HepG2 (cell line): ENCODE data around the gene PRKCD. TPM values are rescaled to one million over a fixed set of nuclear protein-coding genes. Genes with fewer than 3 reads are reported as not detected.

Experiments
- HNF4G ChIP-seq, 2 experiments: sonication (generic) in 1 of 2; formaldehyde crosslinking in 1 of 2; IDR thresholded peaks; 2 replicates each; pipeline versions ENCODE4 v1.4.0 to v1.6.1; 2011 to 2020; ENCODE audit warnings: borderline replicate concordance in 2 of 2, low read depth in 2 of 2, mild to moderate bottlenecking in 2 of 2, low read length in 1 of 2, missing genetic modification reagents in 1 of 2, moderate library complexity in 1 of 2
- JUNB ChIP-seq: sonication (generic); formaldehyde crosslinking; IDR thresholded peaks from 2 replicates; pipeline ENCODE4 v1.8.0; 2022; ENCODE audit warnings: missing genetic modification reagents, mild to moderate bottlenecking, borderline replicate concordance
- LBX2 ChIP-seq: sonication (generic); formaldehyde crosslinking; IDR thresholded peaks from 2 replicates; pipeline ENCODE4 v1.5.0; 2020; ENCODE audit warnings: missing genetic modification reagents, mild to moderate bottlenecking, borderline replicate concordance
- MBD4 ChIP-seq: IDR thresholded peaks from 2 replicates; pipeline ENCODE4 v1.6.1; 2012; ENCODE audit warnings: low read length, inconsistent platforms, borderline replicate concordance
- PTBP1 ChIP-seq: fragments of 200-400 bp; formaldehyde crosslinking; IDR thresholded peaks from 2 replicates; pipeline ENCODE4 v1.6.1; 2018; ENCODE audit warnings: low read length, low read depth; ENCODE audit not compliant: poor library complexity, severe bottlenecking
- RELA ChIP-seq: sonication (generic); formaldehyde crosslinking; IDR thresholded peaks from 2 replicates; pipeline ENCODE4 v1.4.0; 2020; ENCODE audit warnings: missing genetic modification reagents
- RFXAP ChIP-seq: sonication (generic); formaldehyde crosslinking; IDR thresholded peaks from 2 replicates; pipeline ENCODE4 v1.4.0; 2020; ENCODE audit warnings: missing genetic modification reagents, borderline replicate concordance
- SALL2 ChIP-seq: sonication (generic); formaldehyde crosslinking; IDR thresholded peaks from 2 replicates; pipeline ENCODE4 v1.8.1; 2023; ENCODE audit warnings: mild to moderate bottlenecking, missing genetic modification reagents, inconsistent platforms
- THAP9 ChIP-seq: sonication (generic); formaldehyde crosslinking; IDR thresholded peaks from 2 replicates; pipeline ENCODE4; 2020; ENCODE audit warnings: missing genetic modification reagents, mild to moderate bottlenecking, borderline replicate concordance
- TP53 ChIP-seq: sonication (generic); formaldehyde crosslinking; conservative IDR thresholded peaks from 2 replicates; pipeline ENCODE4 v1.4.0; 2020; ENCODE audit warnings: missing genetic modification reagents
- ZFP82 ChIP-seq: sonication (generic); formaldehyde crosslinking; IDR thresholded peaks from 2 replicates; pipeline ENCODE4 v1.5.1; 2020; ENCODE audit warnings: mild to moderate bottlenecking, missing genetic modification reagents, borderline replicate concordance
- ZFP91 ChIP-seq: sonication (generic); formaldehyde crosslinking; IDR thresholded peaks from 2 replicates; pipeline ENCODE4 v1.9.0; 2022; ENCODE audit warnings: missing genetic modification reagents, mild to moderate bottlenecking, borderline replicate concordance
- ZNF17 ChIP-seq: sonication (generic); formaldehyde crosslinking; IDR thresholded peaks from 2 replicates; pipeline ENCODE4 v1.5.0; 2020; ENCODE audit warnings: mild to moderate bottlenecking, missing genetic modification reagents
- ZNF18 ChIP-seq: sonication (generic); formaldehyde crosslinking; IDR thresholded peaks from 2 replicates; pipeline ENCODE4 v1.8.0; 2022; ENCODE audit warnings: mild to moderate bottlenecking, missing genetic modification reagents; ENCODE audit not compliant: insufficient replicate concordance
- ZNF44 ChIP-seq: sonication (generic); formaldehyde crosslinking; IDR thresholded peaks from 2 replicates; pipeline ENCODE4 v1.5.1; 2020; ENCODE audit warnings: mild to moderate bottlenecking, missing genetic modification reagents
- ZNF672 ChIP-seq: sonication (generic); formaldehyde crosslinking; IDR thresholded peaks from 2 replicates; pipeline ENCODE4 v1.8.1; 2022; ENCODE audit warnings: missing genetic modification reagents
- ZNF709 ChIP-seq: sonication (generic); formaldehyde crosslinking; IDR thresholded peaks from 2 replicates; pipeline ENCODE4 v1.5.0; 2020; ENCODE audit warnings: mild to moderate bottlenecking, missing genetic modification reagents
- polyA plus RNA-seq, 8 experiments: library from polyadenylated mRNA; depleted of rRNA in 3 of 8; stranded (reverse) in 7 of 8; unstranded in 1 of 8; fragments of >200 nt; fragmentation: Illumina TruSeq in 4 of 8; extraction: Trizol in 4 of 8; gene quantifications; 2 replicates each; pipeline versions ENCODE4 v1.2.1 to v1.2.3, GENCODE V29; 2011 to 2016; ENCODE audit warnings: low read depth in 4 of 8, missing spikeins in 1 of 8, mixed read lengths in 1 of 8; ENCODE audit not compliant: insufficient read depth in 1 of 8
- total RNA-seq, 5 experiments: library from RNA; depleted of rRNA; stranded (reverse); fragments of >200 nt; fragmentation: Illumina TruSeq; extraction: Trizol; gene quantifications; 2 replicates each; pipeline ENCODE4 v1.2.3, GENCODE V29; 2016; ENCODE audit warnings: low read depth in 1 of 5

Gene PRKCD
- total and polyA plus RNA-seq, 2 of the 13 experiments (the other 11 are each of a cell fraction or from before 2014, with no cell fraction given): 1.6 to 40.7 TPM

- TF ChIP-seq ZFP91 (CRISPR knock-in tag): peak; percentile 18; the same call in 1 of the 2 replicates
- no peak for TF ChIP-seq ZNF44 (CRISPR knock-in tag)
- TF ChIP-seq ZNF17 (CRISPR knock-in tag): no peak
- no peak for TF ChIP-seq ZNF18 (CRISPR knock-in tag)
- TF ChIP-seq MBD4: no peak
- TF ChIP-seq ZNF709 (CRISPR knock-in tag): no peak
- no peak; the same call in 1 of the 2 replicates for TF ChIP-seq SALL2 (CRISPR knock-in tag)
- no peak for TF ChIP-seq JUNB (CRISPR knock-in tag)
- no peak for TF ChIP-seq TP53 (CRISPR knock-in tag)
- no peak for TF ChIP-seq ZFP82 (CRISPR knock-in tag)
- no peak for TF ChIP-seq LBX2 (CRISPR knock-in tag)
- TF ChIP-seq RFXAP (CRISPR knock-in tag): 0 out of 2 replicates have a peak, but pooled peaks have one; percentile 59
- no peak for TF ChIP-seq RELA (CRISPR knock-in tag)
- no peak for TF ChIP-seq PTBP1
- no peak for TF ChIP-seq ZNF672 (CRISPR knock-in tag)
- TF ChIP-seq HNF4G (IDR thresholded peaks at IDR 0.05; ENCODE audit: borderline replicate concordance, low read depth, low read length): no peak
- TF ChIP-seq HNF4G (CRISPR knock-in tag; IDR thresholded peaks at IDR 0.05; ENCODE audit: borderline replicate concordance, low read depth): no peak
- peak; percentile 67; the same call in 1 of the 2 replicates for TF ChIP-seq THAP9
Observed at GRCh38 chr3:53169045-53169831, 8.2 kb downstream of the PRKCD start (continued).
